ENCODE data around the gene SRGAP2B.
"Not testable (repeated sequence)": the region's sequence is repeated elsewhere in the genome, so short reads cannot be mapped to it uniquely, and the experiment has no call there.

Gene SRGAP2B

GRCh38 chr1:144979960-144980595, 115.0 kb downstream of the SRGAP2B start:
- not testable (repeated sequence) for DNase-seq (ENCODE audit: extremely low read depth, low read depth)

GRCh38 chr1:144977856-144978255, 117.3 kb downstream of the SRGAP2B start:
- DNase-seq (ENCODE audit: extremely low read depth, low read depth); H3K4me3 ChIP-seq (replicated peaks; ENCODE audit: low read depth, low read length): not testable (repeated sequence)

More at GRCh38 chr1:144979960-144980595, 115.0 kb downstream of the SRGAP2B start:
- H3K4me3 ChIP-seq (replicated peaks; ENCODE audit: low read depth, low read length) = not testable (repeated sequence)

- not testable (repeated sequence) for H3K4me3 ChIP-seq (replicated peaks; ENCODE audit: low read depth, low read length); DNase-seq (ENCODE audit: extremely low read depth, low read depth)
Observed at GRCh38 chr1:144971936-144972335, 123.2 kb downstream of the SRGAP2B start.

GRCh38 chr1:144966488-144966887, 128.6 kb downstream of the SRGAP2B start:
- H3K4me3 ChIP-seq (replicated peaks; ENCODE audit: low read depth, low read length); DNase-seq (ENCODE audit: extremely low read depth, low read depth): not testable (repeated sequence)

GRCh38 chr1:144964765-144965164, 130.4 kb downstream of the SRGAP2B start:
- not testable (repeated sequence) for H3K4me3 ChIP-seq (replicated peaks; ENCODE audit: low read depth, low read length); DNase-seq (ENCODE audit: extremely low read depth, low read depth)

GRCh38 chr1:144964186-144964585, 130.9 kb downstream of the SRGAP2B start:
- not testable (repeated sequence) for H3K4me3 ChIP-seq (replicated peaks; ENCODE audit: low read depth, low read length); DNase-seq (ENCODE audit: extremely low read depth, low read depth)

GRCh38 chr1:144963571-144963970, 131.6 kb downstream of the SRGAP2B start:
- not testable (repeated sequence) for DNase-seq (ENCODE audit: extremely low read depth, low read depth); H3K4me3 ChIP-seq (replicated peaks; ENCODE audit: low read depth, low read length)

GRCh38 chr1:144961604-144962583, 133.2 kb downstream of the SRGAP2B start:
- H3K4me3 ChIP-seq (replicated peaks; ENCODE audit: low read depth, low read length); DNase-seq (ENCODE audit: extremely low read depth, low read depth): not testable (repeated sequence)

- not testable (repeated sequence) for DNase-seq (ENCODE audit: extremely low read depth, low read depth); H3K4me3 ChIP-seq (replicated peaks; ENCODE audit: low read depth, low read length)
Observed at GRCh38 chr1:144960929-144961488, 134.1 kb downstream of the SRGAP2B start.

- H3K4me3 ChIP-seq (replicated peaks; ENCODE audit: low read depth, low read length); DNase-seq (ENCODE audit: extremely low read depth, low read depth): not testable (repeated sequence)
Observed at GRCh38 chr1:144948390-144948789, 146.7 kb downstream of the SRGAP2B start.

- DNase-seq (ENCODE audit: extremely low read depth, low read depth); H3K4me3 ChIP-seq (replicated peaks; ENCODE audit: low read depth, low read length): not testable (repeated sequence)
Observed at GRCh38 chr1:144947495-144947894, 147.6 kb downstream of the SRGAP2B start.

- not testable (repeated sequence) for DNase-seq (ENCODE audit: extremely low read depth, low read depth); H3K4me3 ChIP-seq (replicated peaks; ENCODE audit: low read depth, low read length)
Observed at GRCh38 chr1:144946525-144947480, 148.3 kb downstream of the SRGAP2B start.

GRCh38 chr1:144941710-144942109, 153.4 kb downstream of the SRGAP2B start:
- DNase-seq (ENCODE audit: extremely low read depth, low read depth) = not testable (repeated sequence)

GRCh38 chr1:144940054-144940453, 155.1 kb downstream of the SRGAP2B start:
- DNase-seq (ENCODE audit: extremely low read depth, low read depth); H3K4me3 ChIP-seq (replicated peaks; ENCODE audit: low read depth, low read length): not testable (repeated sequence)

More at GRCh38 chr1:144941710-144942109, 153.4 kb downstream of the SRGAP2B start:
- not testable (repeated sequence) for H3K4me3 ChIP-seq (replicated peaks; ENCODE audit: low read depth, low read length)

GRCh38 chr1:144938627-144939026, 156.5 kb downstream of the SRGAP2B start:
- not testable (repeated sequence) for H3K4me3 ChIP-seq (replicated peaks; ENCODE audit: low read depth, low read length); DNase-seq (ENCODE audit: extremely low read depth, low read depth)

GRCh38 chr1:144936186-144936732, 158.9 kb downstream of the SRGAP2B start:
- DNase-seq (ENCODE audit: extremely low read depth, low read depth); H3K4me3 ChIP-seq (replicated peaks; ENCODE audit: low read depth, low read length): not testable (repeated sequence)

GRCh38 chr1:144935310-144935709, 159.8 kb downstream of the SRGAP2B start:
- H3K4me3 ChIP-seq (replicated peaks; ENCODE audit: low read depth, low read length); DNase-seq (ENCODE audit: extremely low read depth, low read depth): not testable (repeated sequence)
